Measurements from ENCODE around the gene CENPP. TPM values are rescaled to one million over a fixed set of nuclear protein-coding genes. Genes with fewer than 3 reads are reported as not detected.
A peak's percentile ranks its signal among the peaks of the same experiment; 100 is the strongest.
"Not testable (repeated sequence)": the region's sequence is repeated elsewhere in the genome, so short reads cannot be mapped to it uniquely, and the experiment has no call there.

CENPP gene
- total RNA-seq, 1 experiment from 2014 or later: 8.3 TPM

DNA sequence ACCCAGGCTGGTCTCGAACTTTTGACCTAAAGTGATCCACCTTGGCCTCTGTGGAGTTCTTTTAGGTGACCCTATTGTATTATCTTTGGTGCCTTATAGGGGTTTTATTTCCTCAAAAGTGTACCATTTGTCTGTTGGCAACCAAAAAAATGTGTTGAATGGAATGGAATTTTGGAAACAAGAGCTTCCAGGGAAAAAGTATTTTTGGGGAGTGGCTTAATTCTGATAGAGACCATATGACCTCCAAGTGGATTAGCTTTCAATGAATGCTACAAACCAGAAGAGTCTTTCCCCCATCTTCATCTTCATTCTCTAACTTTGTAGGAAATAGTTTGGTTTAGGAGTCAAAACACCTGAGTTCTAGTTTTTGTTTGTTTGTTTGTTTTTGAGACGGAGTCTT lies 82.1 kb downstream of the CENPP start:
- no TSS peak for BruUV-seq (replicated peaks)
- no peak overlapping the region for H2AFZ ChIP-seq (ENCODE audit: low read length)
- CTCF ChIA-PET: no interaction called here

DNA sequence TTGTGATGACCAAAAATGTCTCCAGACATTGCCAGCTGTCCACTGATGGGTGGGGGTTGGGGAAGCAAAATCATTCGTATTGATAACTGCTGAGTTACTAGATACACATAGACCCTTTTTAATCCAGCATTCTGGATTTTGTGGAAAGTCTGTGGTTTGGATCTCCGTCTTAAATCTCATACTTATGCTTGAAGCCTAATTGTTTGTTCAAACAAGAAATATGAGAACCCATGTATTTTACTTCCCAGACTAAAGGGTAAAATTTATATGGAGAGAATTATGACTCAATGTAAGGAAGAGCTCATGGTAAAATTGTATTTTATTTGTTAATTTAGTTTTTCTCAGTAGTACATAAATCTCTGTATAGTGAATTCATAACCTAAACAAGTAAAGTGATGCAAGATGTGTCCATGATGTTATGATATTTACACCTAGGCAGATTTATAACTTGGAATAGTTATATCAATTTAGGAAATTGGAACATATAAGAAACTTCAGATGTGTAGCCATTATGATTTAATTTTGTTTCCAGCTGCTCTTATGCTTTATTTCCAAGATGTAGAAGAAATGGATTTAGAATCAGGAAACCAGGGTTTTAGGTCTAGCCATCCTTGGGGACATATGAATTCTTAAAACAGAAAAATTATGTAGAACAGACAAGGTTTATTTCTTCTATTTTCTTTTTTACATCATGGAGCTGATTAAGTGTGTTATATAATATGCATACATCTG lies 83.2 kb downstream of the CENPP start:
- no peak overlapping the region for H3K9ac ChIP-seq (ENCODE audit: low read length)
- no peak overlapping the region for H3K4me2 ChIP-seq (ENCODE audit: low read length)
- TF ChIP-seq, protein P1, sequence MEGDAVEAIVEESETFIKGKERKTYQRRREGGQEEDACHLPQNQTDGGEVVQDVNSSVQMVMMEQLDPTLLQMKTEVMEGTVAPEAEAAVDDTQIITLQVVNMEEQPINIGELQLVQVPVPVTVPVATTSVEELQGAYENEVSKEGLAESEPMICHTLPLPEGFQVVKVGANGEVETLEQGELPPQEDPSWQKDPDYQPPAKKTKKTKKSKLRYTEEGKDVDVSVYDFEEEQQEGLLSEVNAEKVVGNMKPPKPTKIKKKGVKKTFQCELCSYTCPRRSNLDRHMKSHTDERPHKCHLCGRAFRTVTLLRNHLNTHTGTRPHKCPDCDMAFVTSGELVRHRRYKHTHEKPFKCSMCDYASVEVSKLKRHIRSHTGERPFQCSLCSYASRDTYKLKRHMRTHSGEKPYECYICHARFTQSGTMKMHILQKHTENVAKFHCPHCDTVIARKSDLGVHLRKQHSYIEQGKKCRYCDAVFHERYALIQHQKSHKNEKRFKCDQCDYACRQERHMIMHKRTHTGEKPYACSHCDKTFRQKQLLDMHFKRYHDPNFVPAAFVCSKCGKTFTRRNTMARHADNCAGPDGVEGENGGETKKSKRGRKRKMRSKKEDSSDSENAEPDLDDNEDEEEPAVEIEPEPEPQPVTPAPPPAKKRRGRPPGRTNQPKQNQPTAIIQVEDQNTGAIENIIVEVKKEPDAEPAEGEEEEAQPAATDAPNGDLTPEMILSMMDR (conservative IDR thresholded peaks at IDR 0.05; ENCODE audit: low read depth, low read length): no peak
- TF ChIP-seq EZH2phosphoT487 (IDR thresholded peaks at IDR 0.05; ENCODE audit: borderline replicate concordance, low read length) (no peak), EZH2 (IDR thresholded peaks at IDR 0.05; ENCODE audit: low read length, unreplicated experiment) (no peak)
- ATAC-seq (peak; percentile 22; the same call in 1 of the 2 replicates), DNase-seq (no peak)
- no peaks in the 10 kb centered on the region for H3K27me3 ChIP-seq (ENCODE audit: low read length)
- H3F3A ChIP-seq (ENCODE audit: low read length, unreplicated experiment): no peaks in the 10 kb centered on the region
- H3K4me1 ChIP-seq (ENCODE audit: insufficient read depth, low read length): peaks cover 8% of the 10 kb centered on the region
- no TSS peak for BruUV-seq (replicated peaks)
- H3K4me3 ChIP-seq (ENCODE audit: low read length): no peak overlapping the region
- no peaks in the 10 kb centered on the region for H3K9me3 ChIP-seq (ENCODE audit: low read length)
- POLR2A ChIA-PET (ENCODE audit: unreplicated experiment): no interaction called here
- CTCF ChIA-PET: interaction anchor here (1.2 kb wide), 1 partner anchor 81 kb away, joined by 3 read pairs; no protein-coding TSS in a partner anchor
- H4K20me1 ChIP-seq (ENCODE audit: low read length): no peaks in the 10 kb centered on the region
- intact Hi-C loops (cut with micrococcal nuclease): no loop called here
- no peak overlapping the region for H3K27ac ChIP-seq (ENCODE audit: low read length)
- H2AFZ ChIP-seq (ENCODE audit: low read length): no peak overlapping the region
- H3K79me2 ChIP-seq (ENCODE audit: low read length): no peaks in the 10 kb centered on the region
- H3K9me2 ChIP-seq (replicated peaks; ENCODE audit: low read length): no peaks in the 10 kb centered on the region
- no peaks in the 10 kb centered on the region for H3K36me3 ChIP-seq (ENCODE audit: low read depth, low read length)

More for the DNA sequence above, 82.1 kb downstream of the CENPP start:
- no peak for TF ChIP-seq EZH2phosphoT487 (IDR thresholded peaks at IDR 0.05; ENCODE audit: borderline replicate concordance, low read length)
- TF ChIP-seq, protein P1 (conservative IDR thresholded peaks at IDR 0.05; ENCODE audit: low read depth, low read length): no peak
- no peak for TF ChIP-seq EZH2 (IDR thresholded peaks at IDR 0.05; ENCODE audit: low read length, unreplicated experiment)
- H3K4me1 ChIP-seq (ENCODE audit: insufficient read depth, low read length): peaks cover 8% of the 10 kb centered on the region
- no peak for DNase-seq
- no peaks in the 10 kb centered on the region for H3K36me3 ChIP-seq (ENCODE audit: low read depth, low read length)
- no peaks in the 10 kb centered on the region for H3K27me3 ChIP-seq (ENCODE audit: low read length)
- H3K4me3 ChIP-seq (ENCODE audit: low read length): no peak overlapping the region
- no peak for ATAC-seq
- H3F3A ChIP-seq (ENCODE audit: low read length, unreplicated experiment): no peaks in the 10 kb centered on the region
- H3K79me2 ChIP-seq (ENCODE audit: low read length): no peaks in the 10 kb centered on the region
- H3K9ac ChIP-seq (ENCODE audit: low read length): no peak overlapping the region
- H3K9me2 ChIP-seq (replicated peaks; ENCODE audit: low read length): no peaks in the 10 kb centered on the region
- no peaks in the 10 kb centered on the region for H4K20me1 ChIP-seq (ENCODE audit: low read length)
- POLR2A ChIA-PET (ENCODE audit: unreplicated experiment): no interaction called here
- no peak overlapping the region for H3K4me2 ChIP-seq (ENCODE audit: low read length)
- no peaks in the 10 kb centered on the region for H3K9me3 ChIP-seq (ENCODE audit: low read length)
- no peak overlapping the region for H3K27ac ChIP-seq (ENCODE audit: low read length)
- intact Hi-C loops (cut with micrococcal nuclease): no loop called here

DNA sequence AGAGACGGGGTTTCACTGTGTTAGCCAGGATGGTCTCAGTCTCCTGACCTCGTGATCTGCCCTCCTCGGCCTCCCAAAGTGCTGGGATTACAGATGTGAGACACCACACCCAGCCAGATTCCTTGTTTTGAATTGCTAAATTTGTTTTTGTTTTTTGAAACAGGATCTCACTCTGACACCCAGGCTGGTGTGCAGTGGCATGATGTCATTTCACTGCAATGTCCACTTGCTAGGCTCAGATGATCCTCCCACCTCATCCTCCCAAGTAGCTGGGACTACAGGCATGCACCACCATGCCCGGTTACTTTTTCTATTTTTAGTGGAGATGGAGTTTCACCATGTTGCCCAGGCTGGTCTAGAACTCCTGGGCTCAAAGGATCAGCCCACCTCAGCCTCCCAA lies 85.4 kb downstream of the CENPP start:
- H3K27me3 ChIP-seq (ENCODE audit: low read length); H2AFZ ChIP-seq (ENCODE audit: low read length); POLR2A ChIA-PET (ENCODE audit: unreplicated experiment); H4K20me1 ChIP-seq (ENCODE audit: low read length); H3K79me2 ChIP-seq (ENCODE audit: low read length); H3K9ac ChIP-seq (ENCODE audit: low read length); H3K4me3 ChIP-seq (ENCODE audit: low read length); H3K9me3 ChIP-seq (ENCODE audit: low read length); H3K4me1 ChIP-seq (ENCODE audit: insufficient read depth, low read length); H3K4me2 ChIP-seq (ENCODE audit: low read length); H3F3A ChIP-seq (ENCODE audit: low read length, unreplicated experiment); CTCF ChIA-PET; intact Hi-C loops (cut with micrococcal nuclease); H3K27ac ChIP-seq (ENCODE audit: low read length); H3K9me2 ChIP-seq (replicated peaks; ENCODE audit: low read length); BruUV-seq (replicated peaks); DNase-seq; ATAC-seq; H3K36me3 ChIP-seq (ENCODE audit: low read depth, low read length): not testable (repeated sequence)

Measured in PC-3 (cell line).